Measurements from ENCODE around the gene CHRNA3.

- TF ChIP-seq POLR2A (IDR thresholded peaks at IDR 0.05): no peak
- no peak for TF ChIP-seq CTCF (IDR thresholded peaks at IDR 0.05)
- no peak for TF ChIP-seq POLR2AphosphoS5 (IDR thresholded peaks at IDR 0.05)
- no peak for TF ChIP-seq EP300 (IDR thresholded peaks at IDR 0.05)
These were observed 70.6 kb downstream of the CHRNA3 start for GRCh38 chr15:78550194-78550593.
